ENCODE results near the gene KISS1R. TPM values are rescaled to one million over a fixed set of nuclear protein-coding genes. Genes with fewer than 3 reads are reported as not detected.

KISS1R gene
- total RNA-seq, 1 donor from 2014 or later = 0.92 TPM

DNA sequence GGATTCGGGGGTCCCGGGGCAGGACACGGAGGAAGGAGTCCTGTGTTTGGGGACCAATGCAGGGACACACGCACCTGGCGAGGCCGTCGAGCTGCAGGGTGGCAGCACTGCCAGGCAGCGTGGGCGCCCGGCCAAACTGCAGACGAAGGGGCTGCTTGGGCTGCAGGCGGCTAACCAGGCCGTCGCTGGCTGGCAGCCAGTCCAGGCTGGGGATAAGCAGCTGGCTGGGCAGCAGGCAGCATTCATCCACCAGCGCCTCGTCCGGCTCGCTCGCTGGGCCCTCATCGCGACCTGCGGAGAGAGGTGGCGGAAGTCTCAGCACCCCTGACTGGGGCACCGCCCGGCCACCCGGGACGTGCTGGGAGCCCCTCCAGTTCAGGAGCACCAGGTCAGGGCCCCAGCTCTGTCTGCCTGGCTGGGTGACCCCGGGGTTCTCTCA lies 46.2 kb upstream of the KISS1R start:
- TF ChIP-seq, protein P1, sequence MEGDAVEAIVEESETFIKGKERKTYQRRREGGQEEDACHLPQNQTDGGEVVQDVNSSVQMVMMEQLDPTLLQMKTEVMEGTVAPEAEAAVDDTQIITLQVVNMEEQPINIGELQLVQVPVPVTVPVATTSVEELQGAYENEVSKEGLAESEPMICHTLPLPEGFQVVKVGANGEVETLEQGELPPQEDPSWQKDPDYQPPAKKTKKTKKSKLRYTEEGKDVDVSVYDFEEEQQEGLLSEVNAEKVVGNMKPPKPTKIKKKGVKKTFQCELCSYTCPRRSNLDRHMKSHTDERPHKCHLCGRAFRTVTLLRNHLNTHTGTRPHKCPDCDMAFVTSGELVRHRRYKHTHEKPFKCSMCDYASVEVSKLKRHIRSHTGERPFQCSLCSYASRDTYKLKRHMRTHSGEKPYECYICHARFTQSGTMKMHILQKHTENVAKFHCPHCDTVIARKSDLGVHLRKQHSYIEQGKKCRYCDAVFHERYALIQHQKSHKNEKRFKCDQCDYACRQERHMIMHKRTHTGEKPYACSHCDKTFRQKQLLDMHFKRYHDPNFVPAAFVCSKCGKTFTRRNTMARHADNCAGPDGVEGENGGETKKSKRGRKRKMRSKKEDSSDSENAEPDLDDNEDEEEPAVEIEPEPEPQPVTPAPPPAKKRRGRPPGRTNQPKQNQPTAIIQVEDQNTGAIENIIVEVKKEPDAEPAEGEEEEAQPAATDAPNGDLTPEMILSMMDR (conservative IDR thresholded peaks at IDR 0.05; ENCODE audit: low read depth, low read length) = no peak
- no peak for DNase-seq (ENCODE audit: low read depth)
- no peak overlapping the region for H3K4me3 ChIP-seq (ENCODE audit: low read depth, low read length)

DNA sequence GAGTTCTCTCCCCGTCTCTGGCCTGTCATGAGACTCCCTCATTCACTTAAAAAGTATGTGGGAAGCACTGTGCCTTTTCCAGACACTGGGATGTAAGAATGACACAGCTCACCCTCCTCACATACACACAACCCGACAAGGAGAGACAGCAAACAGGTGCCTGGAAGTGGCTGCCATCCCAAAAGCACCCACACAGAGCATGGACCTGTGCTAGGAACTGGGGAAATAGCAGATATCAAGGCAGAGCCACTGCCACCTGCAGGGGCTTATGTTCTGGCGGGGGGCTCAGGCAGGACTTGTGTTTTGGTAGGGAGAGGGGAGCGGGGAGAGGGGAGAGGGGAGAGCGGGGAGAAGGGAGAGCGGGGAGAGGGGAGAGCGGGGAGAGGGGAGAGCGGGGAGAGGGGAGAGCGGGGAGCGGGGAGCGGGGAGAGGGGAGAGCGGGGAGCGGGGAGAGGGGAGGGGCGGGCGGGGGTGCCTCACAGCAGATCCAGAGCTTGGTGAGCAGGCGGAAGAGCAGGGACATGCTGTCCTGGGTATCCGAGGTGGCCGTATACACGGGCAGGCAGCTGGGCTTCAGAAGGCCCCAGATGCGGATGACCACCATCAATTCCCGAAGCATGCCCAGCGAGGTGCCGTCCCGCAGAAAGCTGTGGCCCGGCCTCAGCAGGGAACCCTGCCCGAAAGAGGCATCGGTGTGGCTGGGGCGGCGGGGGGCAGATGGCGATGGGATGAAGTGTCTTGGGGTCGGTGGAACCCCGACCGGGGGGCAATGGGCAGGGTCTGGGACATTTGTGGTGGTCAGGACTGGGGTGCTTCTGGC lies 45.5 kb upstream of the KISS1R start:
- H3K4me3 ChIP-seq (ENCODE audit: low read depth, low read length) = no peak overlapping the region
- DNase-seq (ENCODE audit: low read depth) = no peak
- TF ChIP-seq, protein P1 (conservative IDR thresholded peaks at IDR 0.05; ENCODE audit: low read depth, low read length) = no peak

DNA sequence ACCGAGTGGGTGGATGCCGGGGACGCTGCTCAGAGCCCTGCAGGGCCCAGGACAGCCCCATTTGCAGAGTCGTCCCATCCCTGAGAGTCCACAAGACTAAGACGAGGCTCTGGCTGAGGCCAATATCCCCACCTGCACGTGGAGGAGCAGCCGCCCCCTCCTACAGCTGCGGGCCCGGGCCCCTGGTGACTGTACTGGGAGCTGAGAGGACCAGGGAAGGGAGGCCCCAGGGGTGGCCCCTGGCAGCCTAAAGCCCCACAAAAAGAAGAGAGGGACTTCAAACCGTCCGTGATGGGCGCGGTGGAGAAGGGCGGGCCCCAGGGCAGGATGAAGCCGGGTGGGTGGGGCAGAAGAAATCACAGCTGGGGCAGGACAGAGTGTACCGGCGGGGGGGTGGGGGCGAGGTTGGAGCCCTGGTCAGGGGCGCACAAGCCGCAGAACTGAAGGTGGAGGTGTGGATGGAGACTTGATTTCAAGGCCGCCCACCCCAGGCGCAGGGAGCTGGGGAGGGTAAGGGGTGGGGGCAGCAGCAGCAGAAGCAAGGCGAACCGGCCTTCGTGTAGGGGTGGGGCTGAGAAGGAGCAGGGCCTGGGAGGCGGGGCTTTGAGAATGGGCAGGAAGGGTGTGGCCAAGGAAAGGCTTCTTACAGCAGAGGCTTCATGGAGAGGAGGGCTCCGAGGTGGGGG lies 44.7 kb upstream of the KISS1R start:
- H3K4me3 ChIP-seq (ENCODE audit: low read depth, low read length) = no peak overlapping the region
- TF ChIP-seq, protein P1 (conservative IDR thresholded peaks at IDR 0.05; ENCODE audit: low read depth, low read length) = no peak
- DNase-seq (ENCODE audit: low read depth) = no peak

DNA sequence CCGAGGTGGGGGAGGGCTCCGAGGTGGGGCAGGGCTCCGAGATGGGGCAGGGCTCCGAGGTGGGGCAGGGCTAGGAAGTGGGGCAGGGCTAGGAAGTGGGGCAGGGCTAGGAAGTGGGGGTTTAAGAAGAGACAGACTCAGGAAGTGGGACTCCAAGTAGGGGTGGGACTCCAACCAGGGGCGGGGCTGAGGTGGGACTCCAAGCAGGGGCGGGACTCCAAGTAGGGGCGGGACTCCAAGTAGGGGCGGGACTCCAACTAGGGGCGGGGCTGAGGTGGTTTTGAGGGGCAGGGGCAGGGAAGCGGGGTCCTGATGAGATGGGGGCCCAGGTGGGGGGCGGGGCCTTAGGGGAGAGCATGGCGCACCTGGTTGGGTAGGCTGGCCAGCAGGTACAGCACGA lies 44.0 kb upstream of the KISS1R start:
- no peak for DNase-seq (ENCODE audit: low read depth)
- TF ChIP-seq, protein P1 (conservative IDR thresholded peaks at IDR 0.05; ENCODE audit: low read depth, low read length) = no peak
- no peak overlapping the region for H3K4me3 ChIP-seq (ENCODE audit: low read depth, low read length)

DNA sequence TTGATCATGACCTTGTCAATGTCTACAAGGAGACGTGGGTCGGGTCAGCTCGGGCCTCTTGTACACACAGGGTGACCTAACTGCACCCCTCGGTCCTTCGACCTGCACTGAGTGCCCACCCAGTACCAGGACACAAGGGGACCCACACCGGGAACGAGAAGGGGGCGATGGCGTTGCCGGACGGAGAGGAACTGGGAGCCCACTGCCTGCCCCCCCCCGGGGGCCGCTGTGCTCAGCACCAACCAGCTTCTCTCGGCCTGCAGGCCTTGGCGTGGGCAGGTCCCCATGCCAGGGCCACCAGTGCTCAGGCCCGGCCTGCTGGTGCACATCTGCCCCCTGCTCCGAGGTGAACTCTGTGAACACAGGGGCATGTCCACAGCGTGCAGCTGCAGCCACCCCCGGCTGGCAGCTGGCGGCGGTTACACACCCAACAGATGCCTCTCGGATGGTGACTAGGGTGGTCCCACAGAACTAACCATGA lies 43.5 kb upstream of the KISS1R start:
- no peak for DNase-seq (ENCODE audit: low read depth)
- H3K4me3 ChIP-seq (ENCODE audit: low read depth, low read length) = no peak overlapping the region
- TF ChIP-seq, protein P1 (conservative IDR thresholded peaks at IDR 0.05; ENCODE audit: low read depth, low read length) = no peak

DNA sequence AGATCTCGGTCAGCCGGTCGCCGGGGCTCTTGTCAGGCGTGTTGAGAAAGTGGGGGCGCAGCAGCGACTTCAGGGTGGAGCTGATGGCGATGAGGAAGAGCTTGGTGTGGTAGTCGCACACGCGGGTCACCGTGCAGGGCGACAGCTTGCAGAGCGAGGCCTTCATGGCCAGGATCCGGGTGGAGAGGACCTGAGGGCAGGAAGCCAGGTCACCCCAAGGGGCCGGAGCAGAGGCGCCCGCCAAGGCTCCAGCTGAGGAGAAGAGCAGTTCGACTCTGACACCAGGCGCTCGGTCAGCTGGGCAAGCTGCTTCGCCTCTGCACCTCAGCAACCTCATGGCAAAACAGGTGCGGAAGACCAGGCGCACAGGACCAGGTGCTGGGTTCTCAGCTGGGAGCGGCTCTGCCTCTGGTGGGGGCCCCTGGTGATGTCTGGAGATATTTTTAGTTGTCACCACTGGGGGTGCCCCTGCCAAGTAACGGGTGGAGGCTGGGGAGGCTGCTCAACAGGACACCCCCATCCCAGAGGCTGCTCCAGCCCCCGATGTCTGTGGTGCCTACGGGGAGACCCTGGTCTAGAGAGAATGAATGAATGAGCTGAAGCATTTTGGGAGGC lies 41.8 kb upstream of the KISS1R start:
- no peak for DNase-seq (ENCODE audit: low read depth)
- TF ChIP-seq, protein P1 (conservative IDR thresholded peaks at IDR 0.05; ENCODE audit: low read depth, low read length) = no peak
- no peak overlapping the region for H3K4me3 ChIP-seq (ENCODE audit: low read depth, low read length)
